PC-3 (cell line): Measurements from ENCODE around the gene MCRIP1.

Experiments
- CTCF ChIP-seq: fragments of 300-600 bp; sonication (generic); conservative IDR thresholded peaks from 2 replicates; pipeline ENCODE4 v1.5.1; 2017; ENCODE audit warnings: antibody characterized with exemption, low read depth, mild to moderate bottlenecking, low read length
- EZH2 ChIP-seq: fragments of 300-600 bp; sonication (generic); IDR thresholded peaks from one replicate; pipeline ENCODE4 v1.6.1; 2017; ENCODE audit warnings: antibody characterized with exemption, mild to moderate bottlenecking, low read length; ENCODE audit not compliant: unreplicated experiment

- TF ChIP-seq CTCF = no peak
- TF ChIP-seq EZH2 = no peak
Measured at GRCh38 chr17:81844327-81844851, 11.3 kb upstream of the MCRIP1 start.
